Breast epithelium (tissue), 4 donors: ENCODE results near the gene TPST1. TPM values are rescaled to one million over a fixed set of nuclear protein-coding genes. Genes with fewer than 3 reads are reported as not detected.

Experiments used
- DNase-seq, 2 donors: peaks; one replicate each; pipeline ENCODE4 v3.0.0-alpha.2; 2019; ENCODE audit warnings: low spot score in 2 of 2
- H3K27ac ChIP-seq, 2 donors: fragments of 200-600 bp; sonication (generic) in 1 of 2; one replicate each; pipeline ENCODE4 v1.5.1; 2016 to 2019; ENCODE audit warnings: mild to moderate bottlenecking in 1 of 2
- H3K27me3 ChIP-seq, 2 donors: fragments of 200-600 bp; sonication (generic) in 1 of 2; one replicate each; pipeline versions ENCODE4 v1.5.1 to v1.6.0; 2017 to 2019; ENCODE audit warnings: control low read depth in 1 of 2, mild to moderate bottlenecking in 1 of 2
- H3K36me3 ChIP-seq: fragments of 200-600 bp; one replicate; pipeline ENCODE4 v1.5.1; 2019
- H3K4me1 ChIP-seq, 2 donors: fragments of 200-600 bp; sonication (generic); one replicate each; pipeline ENCODE4 v1.5.1; 2016 to 2019; ENCODE audit warnings: control low read depth in 1 of 2
- H3K4me3 ChIP-seq, 3 donors: fragments of 200-600 bp; sonication (generic); 1 replicate in 2 of 3; 2 replicates in 1 of 3; pipeline ENCODE4 v1.5.1; 2016 to 2019; ENCODE audit warnings: mild to moderate bottlenecking in 3 of 3, moderate library complexity in 2 of 3
- H3K9me3 ChIP-seq, 2 donors: fragments of 200-600 bp; sonication (generic) in 1 of 2; one replicate each; pipeline ENCODE4 v1.5.1; 2016 to 2019; ENCODE audit warnings: control low read depth in 1 of 2
- CTCF ChIP-seq, 3 donors: fragments of 450-650 bp; IDR thresholded peaks; one replicate each; pipeline ENCODE4 v1.5.1; 2016 to 2017; ENCODE audit warnings: antibody characterized with exemption in 3 of 3, mild to moderate bottlenecking in 3 of 3, moderate library complexity in 3 of 3
- POLR2A ChIP-seq: fragments of 450-650 bp; IDR thresholded peaks from one replicate; pipeline ENCODE4 v1.6.1; 2016; ENCODE audit warnings: antibody characterized with exemption, mild to moderate bottlenecking, moderate library complexity
- POLR2AphosphoS5 ChIP-seq, 3 donors: sonication (generic); formaldehyde crosslinking; IDR thresholded peaks; one replicate each; pipeline ENCODE4 v1.6.1; 2017; ENCODE audit warnings: antibody characterized with exemption in 3 of 3
- intact Hi-C: fragments of 100-400 bp; cut with DNase I; formaldehyde crosslinking; loops from one replicate; pipeline ENCODE4 v1.15.1; 2023; ENCODE audit warnings: low total_unique reads
- total RNA-seq, 3 donors: library from RNA; depleted of rRNA; stranded (reverse); fragments of >200 nt; gene quantifications; one replicate each; pipeline ENCODE4 v1.1.0, GENCODE V29; 2016

TPST1 gene
- total RNA-seq, 3 donors from 2014 or later: 23.2 to 34.4 (median 23.3) TPM

GRCh38 chr7:66257481-66257880 lies 52.3 kb downstream of the TPST1 start:
- Histone ChIP-seq H3K27me3 (no peaks in the 10 kb centered on the region), H3K9me3 (no peaks in the 10 kb centered on the region), H3K4me1 (no peaks in the 10 kb centered on the region), H3K36me3 (no peaks in the 10 kb centered on the region), H3K4me3 (no peak overlapping the region), H3K27ac (no peak overlapping the region)
- DNase-seq: no peak
- intact Hi-C loops: no loop called here
- TF ChIP-seq POLR2A (no peak), CTCF (IDR thresholded peaks at IDR 0.05) (no peak), POLR2AphosphoS5 (IDR thresholded peaks at IDR 0.05) (no peak)

- intact Hi-C loops: no loop called here
- H3K36me3 ChIP-seq: no peaks in the 10 kb centered on the region
- H3K27ac ChIP-seq: peak overlapping the region; percentile 18 to 46
- no peak for DNase-seq
- no peaks in the 10 kb centered on the region for H3K27me3 ChIP-seq
- H3K4me3 ChIP-seq: no peak overlapping the region
- no peak for TF ChIP-seq CTCF (IDR thresholded peaks at IDR 0.05)
- TF ChIP-seq POLR2AphosphoS5 (IDR thresholded peaks at IDR 0.05): no peak
- TF ChIP-seq POLR2A: no peak
- H3K4me1 ChIP-seq: no peaks in the 10 kb centered on the region
- H3K9me3 ChIP-seq: no peaks in the 10 kb centered on the region
Measured at GRCh38 chr7:66258409-66258808, 53.3 kb downstream of the TPST1 start.

- H3K4me3 ChIP-seq: no peak overlapping the region
- TF ChIP-seq CTCF (IDR thresholded peaks at IDR 0.05): no peak
- TF ChIP-seq POLR2A: no peak
- TF ChIP-seq POLR2AphosphoS5 (IDR thresholded peaks at IDR 0.05): no peak
- H3K9me3 ChIP-seq: peaks cover 11 to 17% of the 10 kb centered on the region in 2 donors
- no peak overlapping the region for H3K27ac ChIP-seq
- H3K36me3 ChIP-seq: no peaks in the 10 kb centered on the region
- no peak for DNase-seq
- H3K27me3 ChIP-seq: no peaks in the 10 kb centered on the region
- intact Hi-C loops: no loop called here
- H3K4me1 ChIP-seq: no peaks in the 10 kb centered on the region
Measured at GRCh38 chr7:66261941-66262340, 56.8 kb downstream of the TPST1 start.

- no peaks in the 10 kb centered on the region for H3K4me1 ChIP-seq
- no peak overlapping the region for H3K4me3 ChIP-seq
- TF ChIP-seq CTCF (IDR thresholded peaks at IDR 0.05) (no peak), POLR2AphosphoS5 (IDR thresholded peaks at IDR 0.05) (no peak), POLR2A (no peak)
- intact Hi-C loops: no loop called here
- H3K36me3 ChIP-seq: no peaks in the 10 kb centered on the region
- peaks cover 11 to 17% of the 10 kb centered on the region in 2 donors for H3K9me3 ChIP-seq
- H3K27me3 ChIP-seq: no peaks in the 10 kb centered on the region
- no peak for DNase-seq
- no peak overlapping the region for H3K27ac ChIP-seq
Measured at GRCh38 chr7:66263936-66264335, 58.8 kb downstream of the TPST1 start.

GRCh38 chr7:66265566-66265965 lies 60.4 kb downstream of the TPST1 start:
- no peak for DNase-seq
- H3K4me1 ChIP-seq: no peaks in the 10 kb centered on the region
- H3K4me3 ChIP-seq: no peak overlapping the region
- no peaks in the 10 kb centered on the region for H3K36me3 ChIP-seq
- intact Hi-C loops: no loop called here
- no peaks in the 10 kb centered on the region for H3K27me3 ChIP-seq
- TF ChIP-seq CTCF (IDR thresholded peaks at IDR 0.05) (no peak), POLR2AphosphoS5 (IDR thresholded peaks at IDR 0.05) (no peak), POLR2A (no peak)
- H3K27ac ChIP-seq: no peak overlapping the region
- peaks cover 11 to 17% of the 10 kb centered on the region in 2 donors for H3K9me3 ChIP-seq
